CD4-positive, alpha-beta T cell treated with Interleukin-15 for 4 hours (primary cell): ENCODE data around the gene MESP2.
"Not testable (repeated sequence)": the region's sequence is repeated elsewhere in the genome, so short reads cannot be mapped to it uniquely, and the experiment has no call there.

ENCODE experiments used
- DNase-seq: peaks from one replicate; pipeline ENCODE4 v3.0.0-alpha.2; 2020; ENCODE audit warnings: low spot score

The MESP2 gene

DNA sequence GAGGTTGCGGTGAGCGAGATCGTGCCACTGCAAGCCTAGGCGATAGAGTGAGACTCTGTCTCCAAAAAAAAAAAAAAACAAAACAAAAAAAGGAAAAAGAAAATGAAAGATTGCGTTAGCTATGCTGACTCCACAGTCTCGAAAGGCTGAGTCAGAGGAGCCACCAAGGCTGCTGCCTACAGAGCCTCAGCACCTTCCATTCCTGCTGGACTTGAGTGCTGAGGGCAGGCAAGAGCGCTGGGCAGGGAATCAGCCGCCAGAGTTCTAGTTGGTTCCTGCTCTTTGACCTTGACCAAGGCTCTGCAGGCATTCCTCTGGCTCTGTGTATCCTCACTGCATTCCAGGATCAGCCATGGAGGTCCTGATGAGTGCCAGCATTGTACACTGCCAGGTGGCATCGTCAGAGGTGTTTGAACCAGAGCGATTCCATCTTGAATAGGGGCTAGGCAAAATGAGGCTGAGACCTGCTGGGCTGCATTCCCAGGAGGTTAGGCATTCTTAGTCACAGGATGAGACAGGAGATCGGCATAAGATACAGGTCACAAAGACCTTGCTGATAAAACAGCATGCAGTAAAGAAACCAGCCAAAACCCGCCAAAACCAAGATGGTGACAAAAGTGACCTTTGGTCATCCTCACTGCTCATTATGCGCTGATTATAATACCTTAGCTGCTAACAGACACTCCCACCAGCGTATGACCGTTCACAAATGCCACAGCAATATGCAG, 5.9 kb downstream of the MESP2 start:
- DNase-seq = no peak

DNA sequence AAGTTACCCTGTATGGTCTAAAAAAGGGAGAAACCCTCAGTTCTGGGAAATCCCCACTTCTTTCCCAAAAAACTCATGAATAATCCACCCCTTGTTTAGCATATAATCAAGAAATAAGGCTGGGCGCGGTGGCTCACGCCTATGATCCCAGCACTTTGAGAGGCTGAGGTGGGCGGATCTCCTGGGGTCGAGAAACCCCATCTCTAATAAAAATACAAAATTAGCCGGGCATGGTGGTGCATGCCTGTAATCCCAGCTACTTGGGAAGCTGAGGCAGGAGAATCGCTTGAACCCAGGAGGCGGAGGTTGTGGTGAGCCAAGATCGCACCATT, 6.5 kb downstream of the MESP2 start:
- DNase-seq = not testable (repeated sequence)

DNA sequence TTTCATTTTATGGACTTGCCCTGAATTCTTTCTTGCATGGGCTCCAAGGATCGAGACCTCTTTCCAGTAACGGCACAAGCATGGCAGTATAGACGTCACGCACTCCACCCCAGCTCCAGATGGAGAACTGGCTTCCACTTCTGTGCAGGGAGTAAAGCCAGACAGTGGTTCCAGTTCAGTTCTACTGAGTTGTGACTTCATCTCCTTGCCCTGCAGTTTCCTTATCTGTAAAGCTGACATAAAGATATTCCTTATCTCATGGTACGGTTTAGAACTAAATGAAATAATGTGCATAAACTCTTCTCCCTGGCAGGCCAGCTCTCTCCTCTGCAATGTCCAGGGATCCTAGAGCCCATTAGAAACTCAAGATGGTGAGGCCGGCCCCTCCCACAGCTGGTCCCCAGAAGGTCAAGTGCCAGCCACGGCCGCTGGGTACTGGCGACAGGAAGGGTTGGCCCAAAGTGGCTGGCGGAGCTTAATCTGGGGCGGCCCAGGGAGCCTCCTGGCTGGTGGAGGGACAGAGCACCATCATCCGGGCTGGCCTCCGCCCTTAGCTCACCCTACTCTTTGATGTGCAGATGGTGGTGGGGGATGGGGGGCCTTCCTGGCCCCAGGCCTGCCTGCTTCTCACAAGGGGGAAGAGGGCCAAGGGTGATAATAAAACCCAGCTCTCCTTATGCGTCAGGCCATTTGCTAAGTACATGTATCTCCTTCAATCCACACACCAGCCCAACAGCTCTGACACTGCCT, 7.2 kb downstream of the MESP2 start:
- DNase-seq = no peak

DNA sequence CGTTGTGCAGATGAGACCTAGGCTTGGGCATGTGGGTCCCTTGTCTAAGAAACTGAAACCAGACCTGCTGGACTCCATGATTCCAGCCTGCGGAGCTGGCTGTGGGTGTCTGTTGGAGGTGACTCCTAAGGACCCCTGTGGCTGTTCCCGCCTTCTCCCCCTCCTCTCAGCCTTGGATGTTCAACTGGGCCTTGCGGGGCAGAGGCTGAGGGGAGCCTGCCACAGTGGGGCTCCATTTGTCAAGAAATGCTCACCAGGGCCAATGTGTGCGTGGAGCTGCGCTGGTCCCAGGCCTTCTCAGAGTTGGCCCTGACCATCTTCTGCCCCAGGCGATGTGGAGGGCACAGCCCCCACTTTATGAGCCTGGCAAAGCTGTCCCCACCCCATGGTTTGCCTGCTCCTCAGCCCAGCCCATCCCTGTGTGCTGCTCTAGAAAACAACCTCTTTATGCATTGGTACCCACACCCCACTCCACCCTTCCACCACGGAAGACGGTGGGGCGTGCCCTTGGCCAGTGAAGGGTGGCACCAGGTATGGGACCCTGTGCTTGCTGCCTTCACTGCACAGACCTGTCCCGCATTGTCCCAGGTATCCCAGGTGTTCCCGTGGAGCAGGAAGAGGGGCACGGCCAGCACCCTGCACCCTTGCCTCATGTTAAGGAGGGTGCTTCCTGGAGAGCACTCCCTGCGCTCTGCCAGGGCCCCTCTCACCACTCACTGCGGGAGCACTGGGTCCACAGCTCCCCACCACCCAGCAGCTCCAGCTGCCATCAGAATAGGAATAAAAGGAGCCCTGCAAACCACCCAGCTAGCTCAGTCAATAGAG, 7.9 kb downstream of the MESP2 start:
- DNase-seq = no peak

DNA sequence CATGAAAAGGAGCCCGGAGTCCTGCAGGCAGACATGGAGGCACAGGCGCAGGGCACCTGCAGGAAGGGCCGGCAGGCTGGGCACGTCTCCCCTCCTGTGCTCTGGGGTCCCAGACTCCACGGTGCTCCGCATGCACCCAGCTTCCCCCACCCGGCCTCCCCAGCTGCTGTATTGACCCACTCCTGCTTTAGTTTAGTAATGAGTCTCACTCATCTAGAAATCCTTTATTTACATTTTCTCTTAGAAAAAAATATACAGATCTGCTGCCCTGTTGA, 8.5 kb downstream of the MESP2 start:
- no peak for DNase-seq

DNA sequence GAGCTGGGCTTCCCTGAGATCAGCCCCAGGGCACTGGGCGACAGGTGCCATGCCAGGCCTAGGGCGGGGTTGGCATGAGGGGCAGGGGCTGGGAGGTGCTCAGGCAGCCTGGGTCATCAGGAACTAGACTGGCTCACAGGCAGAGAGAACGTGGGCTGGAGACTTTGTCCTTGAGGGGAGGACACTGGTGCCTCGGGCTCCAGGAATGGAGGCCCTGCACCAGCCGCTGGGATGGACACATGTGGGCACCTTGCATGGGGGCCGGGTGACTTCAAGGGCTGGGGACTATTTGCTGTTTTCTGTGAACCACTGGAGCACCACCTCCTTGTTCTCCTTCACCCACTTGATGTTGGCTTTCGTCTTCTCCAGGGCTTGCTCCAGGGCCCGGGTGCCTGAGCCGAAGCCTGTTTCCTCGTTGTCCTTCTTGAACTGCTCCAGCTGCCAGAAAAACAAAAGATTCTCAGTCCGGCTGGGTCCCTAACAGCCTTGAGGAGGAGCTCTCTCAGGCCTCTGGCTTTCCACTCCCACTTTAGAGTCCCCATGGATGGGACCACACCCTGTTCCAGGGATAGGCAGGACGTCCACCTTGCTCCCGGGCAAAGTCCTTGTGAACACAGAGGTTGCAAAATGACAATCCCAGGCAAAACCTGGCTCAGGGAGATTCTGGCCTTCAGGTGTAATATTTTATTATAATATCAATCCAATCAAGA, 9.1 kb downstream of the MESP2 start:
- no peak for DNase-seq

DNA sequence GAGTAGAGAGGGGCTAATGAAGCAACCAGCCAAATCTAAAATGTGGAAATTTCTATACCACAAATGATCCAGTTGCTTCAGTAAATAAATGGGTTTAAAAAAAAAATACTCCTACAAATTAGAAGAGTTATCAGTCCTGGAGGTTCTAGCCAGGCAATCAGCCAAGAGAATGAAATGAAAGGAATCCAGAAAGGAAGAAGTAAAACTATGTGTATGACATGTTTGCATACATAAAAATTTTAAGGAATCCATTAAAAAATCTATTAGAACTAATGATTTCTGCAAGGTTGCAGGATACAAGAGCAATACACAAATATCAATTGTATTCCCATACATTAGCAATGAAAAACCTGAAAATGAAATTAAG, 9.6 kb downstream of the MESP2 start:
- DNase-seq = no peak

DNA sequence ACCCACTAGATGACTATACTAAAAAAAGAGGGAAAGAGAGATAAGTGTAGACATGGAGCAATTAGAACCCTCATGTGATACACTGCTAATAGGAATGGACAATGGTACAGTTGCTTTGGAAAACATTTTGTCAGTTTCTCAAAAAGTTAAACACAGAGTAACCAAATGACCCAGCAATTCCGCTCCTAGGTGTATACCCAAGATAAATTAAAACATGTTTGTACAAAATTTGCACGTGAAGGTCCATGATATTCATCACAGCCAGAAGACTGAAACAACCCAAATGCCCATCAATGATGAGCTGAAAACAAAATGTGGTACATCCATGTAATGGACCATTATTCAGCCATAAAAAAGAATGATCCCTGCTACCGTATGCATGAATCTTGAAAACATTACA, 11.8 kb downstream of the MESP2 start:
- DNase-seq = no peak

DNA sequence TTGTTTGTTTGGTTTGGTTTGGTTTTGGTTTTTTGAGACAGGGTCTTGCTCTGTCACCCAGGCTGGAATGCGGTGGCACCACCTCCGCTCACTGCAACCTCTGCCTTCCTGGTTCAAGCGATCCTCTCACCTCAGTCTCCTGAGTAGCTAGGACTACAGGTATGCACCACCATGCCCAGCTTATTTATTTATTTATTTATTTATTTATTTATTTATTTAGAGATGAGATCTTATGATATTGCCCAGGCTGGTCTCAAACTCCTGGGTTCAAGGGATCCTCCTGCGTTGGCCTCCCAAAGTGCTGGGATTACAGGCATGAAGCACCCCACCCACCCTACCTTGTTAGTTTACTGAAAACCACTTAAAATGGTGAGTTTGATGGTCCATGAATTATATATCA, 12.5 kb downstream of the MESP2 start:
- not testable (repeated sequence) for DNase-seq

DNA sequence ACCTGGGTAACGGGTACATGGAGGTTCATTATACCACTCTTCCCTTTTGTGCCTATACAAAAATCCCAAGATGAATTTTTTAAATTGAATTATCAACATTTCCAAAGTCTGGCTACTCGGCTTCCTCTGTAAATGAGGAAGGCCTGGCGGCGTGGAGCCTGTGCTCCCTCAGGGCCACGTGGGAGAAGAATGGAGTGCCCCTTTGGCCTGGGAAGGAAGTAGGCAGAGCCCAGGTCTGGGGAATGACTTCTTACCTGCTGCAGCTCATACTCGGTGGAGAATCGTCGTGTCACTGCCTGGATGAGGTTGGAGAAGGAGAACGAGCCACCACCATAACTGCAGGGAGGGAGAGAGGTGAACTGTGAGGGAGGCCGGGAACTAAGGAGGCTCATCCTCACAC, 14.1 kb downstream of the MESP2 start:
- no peak for DNase-seq

DNA sequence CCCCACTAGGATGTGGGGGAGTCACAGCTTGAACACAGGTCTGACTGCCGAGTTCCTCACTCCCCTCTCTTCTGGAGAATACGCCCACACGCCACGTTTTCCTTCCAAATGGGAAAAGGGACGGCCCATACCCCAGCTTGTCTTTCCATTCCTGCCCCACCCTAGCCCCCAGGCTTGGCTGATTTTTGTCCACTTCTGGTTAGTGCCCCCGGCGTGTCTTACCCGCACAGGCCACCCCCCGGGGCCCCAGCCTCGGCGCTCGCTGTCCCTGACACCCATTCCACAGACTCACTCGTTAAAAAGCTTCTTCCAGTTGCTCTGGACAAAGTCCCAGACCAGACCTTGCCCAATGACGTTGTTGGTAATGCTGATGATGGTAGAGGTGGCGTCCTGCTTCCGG, 14.5 kb downstream of the MESP2 start:
- DNase-seq = no peak

DNA sequence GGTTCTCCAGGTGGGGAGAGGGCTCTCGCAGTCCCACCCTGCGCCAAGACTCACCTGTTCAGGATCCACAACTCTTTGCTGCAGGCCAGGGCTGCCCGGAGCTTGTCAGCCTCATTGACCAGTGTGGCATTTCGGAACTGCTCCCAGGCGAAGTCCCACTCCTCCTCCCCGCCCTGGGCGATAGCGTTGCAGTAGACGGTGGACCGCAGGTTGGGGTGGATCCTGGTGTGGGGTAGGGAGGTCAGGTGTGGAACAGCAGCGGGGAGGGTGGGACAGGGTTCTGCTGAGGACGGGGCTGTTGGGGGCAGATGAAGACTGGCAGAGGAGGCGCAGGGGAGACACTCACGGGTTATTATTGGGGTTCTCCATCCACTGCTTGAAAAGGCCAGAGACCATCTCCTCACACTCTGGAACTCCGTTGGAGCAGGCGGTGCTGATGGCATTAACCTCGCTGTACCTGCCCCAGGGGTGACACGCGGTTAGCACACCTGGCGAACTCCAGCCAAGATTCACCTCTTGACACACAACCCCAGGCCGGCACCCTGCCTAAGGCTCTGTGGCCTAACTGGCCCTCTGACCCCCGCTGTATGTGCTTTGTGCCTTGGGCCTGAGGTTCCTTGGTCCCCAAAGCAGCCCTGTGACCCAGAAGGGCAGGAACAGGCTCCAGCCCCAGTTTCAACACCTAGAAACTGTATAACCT, 16.1 kb downstream of the MESP2 start:
- DNase-seq = no peak

DNA sequence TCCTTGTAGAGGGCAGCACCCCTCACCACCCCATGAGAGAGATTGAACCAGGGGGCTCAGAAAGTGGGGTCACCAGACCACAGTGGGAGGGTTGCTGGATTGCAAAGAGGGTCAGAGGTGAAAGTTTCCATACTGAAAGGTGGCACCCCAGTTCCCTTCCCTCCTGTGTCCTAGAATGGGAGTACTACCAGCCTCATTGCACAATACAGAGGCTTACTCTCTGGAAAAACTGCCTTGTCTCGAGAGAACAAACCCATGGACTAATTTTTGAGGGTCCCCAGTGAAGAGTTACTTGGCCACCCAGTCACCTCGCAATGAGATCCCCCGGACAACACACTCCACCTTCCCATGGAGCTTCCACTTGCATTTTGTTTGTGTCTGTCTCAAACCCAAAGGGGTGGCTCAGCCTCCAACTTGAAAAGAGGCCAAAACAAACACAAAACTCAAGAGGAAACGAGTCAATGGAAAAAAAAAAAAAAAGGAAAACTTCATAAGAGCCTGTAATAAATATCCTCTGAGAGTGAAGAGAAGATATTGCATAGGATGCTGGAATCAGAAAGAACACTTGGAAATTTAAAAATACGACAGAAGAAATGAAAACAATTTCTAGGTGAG, 18.6 kb downstream of the MESP2 start:
- no peak for DNase-seq

DNA sequence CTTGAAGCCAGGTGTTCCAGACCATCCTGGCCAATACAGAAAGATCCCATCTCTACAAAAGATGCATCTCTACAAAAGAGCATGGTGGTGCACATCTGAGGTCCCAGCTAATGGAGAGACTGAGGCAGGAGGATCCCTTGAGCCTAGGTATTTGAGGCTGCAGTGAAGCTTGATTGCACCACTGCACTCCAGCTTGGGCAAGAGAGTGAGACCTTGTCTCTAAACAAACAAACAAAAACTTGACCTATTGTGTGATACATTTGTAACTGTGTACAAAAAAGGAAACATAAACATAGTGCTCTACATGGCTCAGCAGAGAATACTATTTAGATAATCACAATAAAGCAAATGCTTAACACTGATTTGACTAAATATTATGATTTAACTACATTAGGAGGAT, 19.9 kb downstream of the MESP2 start:
- DNase-seq = no peak

DNA sequence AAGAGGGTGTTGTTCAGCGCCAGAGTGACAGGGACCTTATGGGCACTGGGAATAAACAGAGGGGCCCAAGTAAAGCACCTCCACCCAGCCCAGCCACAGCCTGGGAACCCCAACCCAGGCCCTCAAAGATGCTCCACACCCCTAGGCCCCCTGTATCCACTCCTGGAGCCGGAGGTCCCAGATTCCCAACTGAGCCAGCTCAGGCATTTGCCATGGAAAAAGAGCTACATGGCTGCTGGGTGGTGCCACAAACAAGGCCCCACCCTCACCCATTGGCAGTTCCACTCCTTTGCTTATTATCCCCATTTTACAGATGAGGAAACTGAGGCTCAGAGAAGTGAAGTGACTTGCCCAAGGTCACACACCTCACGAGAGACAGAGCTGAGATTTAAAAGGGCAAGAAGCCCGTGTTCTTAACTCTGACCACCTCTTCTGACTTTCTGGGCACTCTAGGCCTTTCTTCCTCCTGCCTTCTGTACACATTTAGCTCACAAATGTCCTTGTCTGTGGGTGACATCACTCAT, 21.6 kb downstream of the MESP2 start:
- no peak for DNase-seq

DNA sequence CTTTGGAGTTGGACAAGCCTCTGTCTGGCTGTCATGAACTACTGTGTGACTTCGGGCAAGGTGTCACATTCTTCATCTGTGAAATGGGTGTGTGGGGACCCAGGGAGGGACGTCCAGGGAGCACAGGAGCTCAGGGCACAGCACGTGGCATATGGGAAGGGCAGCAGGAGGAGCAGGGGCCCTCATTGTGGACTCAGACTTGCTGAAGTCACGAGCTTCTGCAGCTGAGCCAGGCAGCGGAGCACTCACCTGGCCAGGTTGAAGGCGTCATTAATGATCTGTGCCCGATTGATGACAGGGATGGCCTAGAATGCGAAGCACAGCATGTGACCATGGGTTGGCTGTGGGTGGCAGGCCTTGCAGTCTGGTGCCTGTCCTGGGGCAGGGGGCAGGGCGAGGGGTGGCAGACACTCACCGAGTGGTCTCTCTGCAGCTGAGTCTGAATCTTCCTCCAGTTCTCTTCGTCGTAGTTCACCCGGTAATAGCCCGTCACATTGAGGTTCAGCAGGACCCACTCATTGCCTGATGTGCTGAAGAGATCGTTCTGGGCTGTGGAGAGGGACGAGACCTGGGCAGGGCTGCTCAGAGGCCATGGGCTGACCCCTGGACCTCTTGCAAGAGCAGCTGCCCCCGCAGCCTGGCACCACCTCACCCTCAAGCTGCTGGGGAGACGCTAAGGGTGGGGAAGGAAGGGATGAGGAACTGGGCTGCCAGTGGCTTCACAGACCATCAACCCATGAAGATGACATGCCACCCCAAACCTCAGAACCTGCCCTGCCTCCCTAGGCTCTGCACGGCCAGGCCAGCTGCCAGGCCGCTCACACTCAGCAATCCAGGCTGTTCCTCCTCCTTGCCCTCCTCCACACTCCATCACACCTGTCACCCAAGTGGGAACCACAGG, 23.1 kb downstream of the MESP2 start:
- no peak for DNase-seq

DNA sequence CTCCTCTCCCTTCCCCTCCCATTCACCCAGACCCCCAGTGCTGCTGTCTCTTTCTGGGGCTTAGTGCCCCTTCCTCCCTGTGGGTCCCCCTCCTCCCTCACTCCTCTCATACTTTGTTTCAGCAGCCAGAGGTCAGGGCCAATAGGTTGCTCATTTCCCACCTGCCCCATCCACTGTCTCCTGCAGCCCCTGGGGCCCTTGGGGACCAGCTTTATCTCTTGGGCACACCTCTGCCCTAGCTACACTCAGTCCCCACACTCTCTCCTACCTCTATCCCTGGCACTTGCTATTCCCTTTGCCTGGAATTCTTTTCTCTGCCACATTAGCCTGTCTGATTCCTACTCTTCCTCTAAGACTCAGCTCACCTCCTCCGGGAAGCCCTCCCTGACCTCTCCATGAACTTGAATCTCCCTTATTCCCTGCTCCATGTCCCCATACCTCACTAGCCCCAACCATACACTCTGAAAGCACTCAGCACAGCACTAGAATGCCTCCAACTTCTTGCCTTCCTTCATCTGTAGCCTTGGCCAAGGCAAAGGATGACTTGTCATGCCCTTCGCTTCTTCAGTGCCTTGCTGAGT, 23.9 kb downstream of the MESP2 start:
- no peak for DNase-seq

DNA sequence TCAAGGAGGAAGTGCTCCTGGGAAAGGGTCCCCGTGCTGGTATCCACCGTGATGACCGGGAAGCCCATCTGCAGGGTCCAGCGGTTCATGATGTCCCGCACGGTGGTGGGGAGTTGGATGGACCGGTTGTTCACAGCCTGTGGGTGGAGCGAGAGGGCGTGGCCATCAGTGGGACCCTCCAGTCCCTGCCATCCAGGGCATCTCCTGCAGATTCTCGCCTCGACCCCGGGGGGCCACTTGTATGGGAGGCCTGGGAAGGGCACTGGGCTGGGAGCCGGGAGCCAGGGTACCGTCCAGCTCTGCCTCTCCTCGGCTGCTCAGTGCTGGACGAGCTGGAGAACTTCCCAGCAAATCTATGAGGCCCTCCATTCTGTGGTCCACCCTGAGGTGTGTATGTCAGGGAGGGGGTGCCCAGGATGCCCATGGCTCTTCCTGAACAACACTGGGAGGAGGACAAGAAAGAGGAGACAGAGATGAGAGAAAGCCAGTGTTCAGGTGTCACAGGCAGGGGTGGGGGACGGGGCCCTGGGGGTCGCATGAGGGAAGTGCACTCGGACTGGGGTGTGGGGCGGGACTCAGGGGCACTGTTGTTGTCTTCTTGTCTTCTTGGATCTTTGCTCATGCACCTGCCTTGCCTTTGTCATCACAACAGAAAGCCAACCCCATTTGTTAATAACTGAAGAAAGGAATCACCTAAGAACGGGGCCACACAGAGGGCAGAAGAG, 25.5 kb downstream of the MESP2 start:
- DNase-seq = no peak

DNA sequence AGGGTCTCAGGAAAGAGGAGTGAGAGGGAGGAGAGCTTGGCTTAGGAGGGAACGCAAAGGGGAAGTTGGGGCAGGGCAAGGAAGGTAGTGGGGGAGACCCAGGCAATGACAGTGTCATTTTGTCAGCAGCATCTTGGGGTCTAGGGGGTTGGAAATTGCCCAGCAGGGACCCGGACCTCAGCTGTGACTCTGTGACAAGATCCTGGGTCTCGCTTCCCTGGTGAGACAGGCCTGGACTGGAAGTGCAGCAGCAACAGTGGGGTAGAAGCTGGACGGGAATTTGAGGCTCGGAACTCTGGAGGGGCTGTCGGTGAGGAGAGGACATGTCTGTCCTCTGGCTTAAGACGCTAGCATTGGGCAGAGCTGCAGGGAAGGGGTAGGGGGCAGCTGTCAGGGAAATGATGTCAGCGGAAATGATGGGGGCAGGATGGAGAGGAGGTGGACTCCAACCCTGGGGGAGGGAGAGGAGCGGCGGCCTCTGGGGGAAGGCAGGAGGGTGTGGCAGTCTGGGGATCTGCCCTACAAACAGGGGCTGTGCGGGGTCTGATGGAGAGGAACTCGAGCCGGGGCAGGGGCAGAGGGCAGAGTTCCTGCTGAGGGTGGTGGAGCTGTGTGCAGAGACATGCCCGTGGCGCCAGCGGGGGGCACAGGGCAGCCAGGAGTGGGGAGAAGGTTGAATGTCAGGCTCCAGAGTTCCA, 26.2 kb downstream of the MESP2 start:
- no peak for DNase-seq
